KOPT-K1 (cell line): ENCODE measurements around the gene CAPN13.

Experiments used
- H3K27ac ChIP-seq: fragments of 200-600 bp; sonication (generic); 2 replicates; pipeline ENCODE4 v1.5.1; 2016; ENCODE audit warnings: antibody characterized with exemption, mild to moderate bottlenecking, low read depth, low read length; ENCODE audit not compliant: poor library complexity, severe bottlenecking
- H3K36me3 ChIP-seq: fragments of 200-600 bp; sonication (generic); 2 replicates; pipeline ENCODE4 v1.5.1; 2017; ENCODE audit warnings: antibody characterized with exemption, mild to moderate bottlenecking, low read length, moderate library complexity; ENCODE audit not compliant: insufficient read depth
- H3K9me3 ChIP-seq: fragments of 200-600 bp; sonication (generic); 2 replicates; pipeline ENCODE4 v1.5.1; 2017; ENCODE audit warnings: antibody characterized with exemption, low read length, mild to moderate bottlenecking; ENCODE audit not compliant: insufficient read depth, poor library complexity, severe bottlenecking

The CAPN13 gene

DNA sequence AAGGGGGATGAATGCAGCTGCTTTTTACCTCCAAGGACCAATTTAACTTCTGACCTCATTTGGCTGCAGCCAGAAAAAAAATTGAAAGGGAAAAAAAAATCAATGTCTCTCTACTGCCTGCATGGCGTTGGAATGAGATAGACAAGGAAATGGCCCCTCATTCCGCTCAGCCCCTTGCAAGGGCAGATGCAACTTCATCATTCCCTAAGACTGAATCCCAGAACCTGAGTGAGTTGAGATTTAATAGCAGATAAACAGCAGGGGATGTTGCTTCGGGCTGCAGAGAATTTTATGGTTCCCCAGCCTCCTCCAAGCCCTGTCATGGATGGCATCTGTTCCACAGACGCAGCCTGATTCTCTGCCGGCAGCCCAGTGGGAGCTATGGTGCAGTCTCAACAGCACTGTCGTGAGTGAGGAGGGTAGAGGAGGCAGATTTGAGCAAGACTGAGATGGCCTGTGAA, 49.0 kb downstream of the CAPN13 start:
- no peaks in the 10 kb centered on the region for H3K9me3 ChIP-seq
- no peaks in the 10 kb centered on the region for H3K36me3 ChIP-seq

DNA sequence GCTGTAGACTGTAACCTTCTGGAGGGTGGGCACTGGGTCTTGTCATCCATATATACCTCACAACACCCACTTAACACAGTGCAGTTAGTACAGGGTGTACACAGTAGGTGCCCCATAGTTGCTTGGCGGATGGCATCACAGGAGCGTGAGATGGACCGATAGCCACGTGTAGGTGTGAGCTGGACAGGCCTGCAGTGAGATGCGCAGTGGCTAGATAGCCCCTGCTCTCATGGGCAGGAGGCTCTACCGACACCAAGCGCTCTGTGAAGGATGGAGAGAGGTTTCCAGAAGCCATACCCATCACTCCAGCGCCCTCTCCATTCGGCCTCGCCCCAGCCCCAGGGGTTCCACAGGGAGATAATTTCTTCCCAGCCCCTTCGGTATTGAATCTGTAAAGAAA, 49.5 kb downstream of the CAPN13 start:
- Histone ChIP-seq H3K9me3 (no peaks in the 10 kb centered on the region), H3K27ac (no peak overlapping the region), H3K36me3 (no peaks in the 10 kb centered on the region)

More for the DNA sequence above, 49.0 kb downstream of the CAPN13 start:
- H3K27ac ChIP-seq: no peak overlapping the region

DNA sequence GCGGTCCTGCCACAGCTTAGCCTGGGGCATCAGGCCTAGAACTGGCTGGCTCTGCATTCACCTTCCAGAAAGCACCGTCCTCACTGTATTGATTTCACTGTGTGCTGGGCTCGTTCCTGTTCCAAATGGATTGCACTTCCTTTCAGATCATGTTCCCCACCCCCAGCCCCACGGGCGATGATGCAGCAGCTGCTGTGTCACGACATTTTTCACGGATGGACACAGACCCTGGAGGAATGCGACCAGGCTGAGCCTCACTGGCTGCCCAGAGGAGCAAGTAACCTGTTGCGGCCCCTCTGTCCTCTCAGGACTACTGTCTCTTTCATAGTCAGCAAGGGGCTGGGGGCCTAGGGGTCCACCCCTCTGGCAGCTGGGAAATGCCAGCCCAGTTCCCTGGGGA, 50.3 kb downstream of the CAPN13 start:
- Histone ChIP-seq H3K9me3 (no peaks in the 10 kb centered on the region), H3K36me3 (no peaks in the 10 kb centered on the region), H3K27ac (no peak overlapping the region)

DNA sequence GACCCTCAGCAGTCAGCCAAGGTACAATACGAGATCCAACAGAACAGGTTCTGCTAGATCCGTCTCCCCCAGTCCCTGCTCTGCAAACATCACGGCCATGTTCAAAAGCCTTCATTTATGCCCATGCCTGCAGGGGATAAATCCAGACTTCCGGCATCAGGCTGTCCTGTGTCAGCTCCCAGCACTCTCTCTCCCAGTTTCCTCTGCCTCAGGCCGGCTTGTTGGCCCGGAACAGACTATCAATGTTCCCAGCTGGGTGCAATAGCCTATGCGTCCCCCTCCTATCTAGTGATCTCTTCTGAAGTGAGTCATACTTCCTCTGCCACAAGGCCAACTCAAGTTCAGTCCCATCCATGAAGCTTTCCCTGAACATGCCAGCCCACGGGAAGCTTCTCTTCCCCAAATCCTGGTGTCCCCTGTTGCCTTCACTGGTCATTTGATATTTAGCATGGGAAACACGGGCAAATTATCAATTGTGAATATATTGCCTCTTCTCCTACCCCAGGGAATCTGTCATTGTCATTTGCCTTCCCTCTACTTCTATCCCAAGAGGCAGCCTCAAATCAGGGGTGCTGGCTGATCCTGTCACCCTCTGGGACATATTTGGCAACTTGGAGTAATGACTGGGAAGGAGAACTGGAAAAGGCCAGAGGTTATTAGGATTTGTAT, 51.1 kb downstream of the CAPN13 start:
- no peaks in the 10 kb centered on the region for H3K9me3 ChIP-seq
- H3K36me3 ChIP-seq: no peaks in the 10 kb centered on the region
- no peak overlapping the region for H3K27ac ChIP-seq

DNA sequence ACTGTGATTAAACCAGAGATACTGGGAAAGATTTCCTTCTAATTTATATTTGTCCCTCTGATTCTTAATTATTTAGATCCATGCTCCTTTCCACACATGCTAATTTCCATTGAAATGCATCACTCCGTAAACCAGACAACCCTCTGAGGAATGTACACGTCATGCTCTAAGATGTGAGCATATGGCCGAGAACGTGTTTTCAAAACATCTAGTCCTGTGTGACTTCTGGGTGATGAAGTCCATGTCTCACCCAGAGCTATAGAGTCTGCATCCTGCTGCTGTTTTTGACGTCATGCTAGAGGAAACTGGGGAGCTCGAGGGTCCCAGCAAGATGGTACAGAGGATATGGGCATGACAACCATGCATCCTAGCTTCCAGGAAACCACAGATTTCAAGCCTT, 53.6 kb downstream of the CAPN13 start:
- Histone ChIP-seq H3K36me3 (no peaks in the 10 kb centered on the region), H3K27ac (no peak overlapping the region), H3K9me3 (no peaks in the 10 kb centered on the region)

DNA sequence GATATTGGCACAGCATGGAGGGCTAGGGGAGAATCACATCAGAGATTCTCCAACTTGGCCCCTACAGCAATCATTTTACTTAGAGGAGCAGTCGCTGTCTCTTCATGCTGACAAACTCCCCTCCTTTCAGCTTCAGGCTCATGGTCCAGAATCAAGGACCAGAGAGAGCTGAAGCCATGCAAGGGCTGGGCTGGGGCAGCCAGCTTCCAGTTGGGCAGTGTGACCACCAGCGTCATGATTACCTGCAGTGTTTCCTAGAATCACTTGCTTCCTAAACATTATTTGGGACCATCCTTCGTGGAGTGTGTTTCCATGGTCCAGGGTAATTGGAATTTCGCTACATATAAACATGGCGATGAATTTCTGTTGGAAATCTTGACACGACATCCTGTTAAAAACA, 54.4 kb downstream of the CAPN13 start:
- Histone ChIP-seq H3K36me3 (no peaks in the 10 kb centered on the region), H3K9me3 (no peaks in the 10 kb centered on the region)

DNA sequence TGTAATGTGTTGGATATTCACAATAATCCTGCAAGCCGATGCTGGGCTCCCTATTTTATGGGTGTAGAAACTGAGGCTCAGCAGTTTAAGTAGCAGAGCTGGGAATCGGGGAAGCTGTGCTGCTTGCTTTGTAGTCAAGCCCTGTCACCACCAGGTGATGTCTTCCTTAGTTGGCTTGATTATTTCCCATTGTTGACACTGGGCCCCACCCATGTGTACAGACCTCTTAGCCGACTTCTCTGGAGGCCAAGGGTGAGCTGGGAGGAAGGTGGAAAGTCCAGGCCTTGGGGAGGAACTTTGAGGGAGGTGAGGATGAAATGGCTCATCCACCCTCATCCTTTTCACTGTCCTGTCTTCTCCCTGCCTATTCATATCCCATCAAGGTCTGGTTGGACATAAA, 60.0 kb downstream of the CAPN13 start:
- H3K9me3 ChIP-seq: no peaks in the 10 kb centered on the region
- H3K36me3 ChIP-seq: no peaks in the 10 kb centered on the region
- no peak overlapping the region for H3K27ac ChIP-seq

More for the DNA sequence above, 54.4 kb downstream of the CAPN13 start:
- no peak overlapping the region for H3K27ac ChIP-seq

DNA sequence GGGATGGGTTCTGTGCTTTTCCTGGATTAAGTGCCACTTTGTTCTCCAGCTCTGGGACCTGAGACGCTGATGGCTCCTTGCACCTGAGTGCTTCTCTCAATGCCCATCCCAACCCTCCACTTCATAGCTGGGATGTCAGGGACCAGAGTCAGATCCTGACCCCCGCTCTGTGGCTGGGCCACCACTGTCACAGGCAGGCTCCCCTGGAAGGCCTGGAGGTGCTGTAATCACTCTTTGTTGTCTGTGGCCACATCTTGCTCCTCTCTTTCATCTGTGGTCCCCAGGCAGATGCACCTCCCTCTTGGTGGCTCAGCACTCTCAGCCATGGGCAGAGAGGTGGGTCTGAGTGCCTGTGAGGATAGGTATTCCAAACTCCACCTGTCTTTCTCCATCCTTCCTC, 62.4 kb downstream of the CAPN13 start:
- H3K36me3 ChIP-seq: no peaks in the 10 kb centered on the region
- no peak overlapping the region for H3K27ac ChIP-seq
- H3K9me3 ChIP-seq: no peaks in the 10 kb centered on the region

DNA sequence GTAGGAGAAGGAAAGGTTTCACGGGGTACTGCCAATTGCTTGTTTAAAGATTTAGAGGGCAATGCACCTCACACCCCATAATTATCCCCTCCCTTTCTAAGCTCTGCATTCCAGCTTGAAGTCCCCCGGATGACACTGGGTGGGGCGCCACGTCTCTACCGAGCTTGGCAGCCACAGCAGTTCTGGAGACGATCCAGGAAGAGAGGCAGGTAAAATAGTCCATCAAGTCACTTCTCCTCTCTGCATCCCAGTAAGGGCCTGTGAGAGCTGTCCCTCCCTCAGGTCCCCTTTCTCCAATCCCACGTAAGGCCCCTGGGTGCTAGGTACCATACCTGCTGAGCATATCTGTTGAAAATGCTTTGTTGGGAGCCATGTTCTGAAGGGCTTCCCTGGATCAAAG, 65.7 kb downstream of the CAPN13 start:
- H3K36me3 ChIP-seq: no peaks in the 10 kb centered on the region
- H3K9me3 ChIP-seq: no peaks in the 10 kb centered on the region
- no peak overlapping the region for H3K27ac ChIP-seq

DNA sequence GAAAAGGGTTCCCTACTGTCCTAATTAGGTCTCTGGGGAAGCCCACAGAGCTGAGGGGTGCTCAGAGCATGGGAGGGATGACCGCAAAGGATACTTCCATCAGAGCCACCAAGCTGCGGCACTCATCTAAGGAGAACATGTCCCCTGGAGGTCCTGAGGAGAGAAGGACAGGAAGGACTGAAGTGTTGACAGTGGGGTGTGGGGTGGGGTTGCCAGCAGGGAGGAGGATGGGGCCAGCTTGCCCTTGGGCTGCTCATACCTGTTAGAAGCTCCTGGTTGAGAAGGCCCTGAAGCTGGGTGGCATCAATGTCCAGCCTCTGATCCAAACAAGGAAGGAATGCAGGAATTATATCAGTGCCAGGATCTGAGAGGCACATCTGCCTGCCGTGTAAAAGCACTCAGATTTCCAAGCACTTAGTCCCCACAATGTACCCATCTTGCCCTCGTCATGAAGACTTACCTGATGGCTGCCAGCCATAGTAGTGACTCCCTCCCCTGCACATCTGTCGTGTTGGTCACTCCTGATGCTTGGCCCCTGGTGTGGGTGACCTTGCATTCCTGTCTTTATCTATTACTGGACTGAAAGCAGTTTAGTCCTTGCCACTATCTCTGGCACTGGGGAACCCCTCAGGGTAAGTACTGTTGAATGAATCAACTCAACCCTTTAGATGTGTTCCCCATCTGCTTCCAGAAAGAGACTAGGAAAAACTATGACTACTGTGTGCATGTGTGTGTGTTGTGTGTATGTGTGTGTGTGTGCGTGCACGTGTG, 68.9 kb downstream of the CAPN13 start:
- Histone ChIP-seq H3K9me3 (no peaks in the 10 kb centered on the region), H3K36me3 (no peaks in the 10 kb centered on the region), H3K27ac (no peak overlapping the region)

DNA sequence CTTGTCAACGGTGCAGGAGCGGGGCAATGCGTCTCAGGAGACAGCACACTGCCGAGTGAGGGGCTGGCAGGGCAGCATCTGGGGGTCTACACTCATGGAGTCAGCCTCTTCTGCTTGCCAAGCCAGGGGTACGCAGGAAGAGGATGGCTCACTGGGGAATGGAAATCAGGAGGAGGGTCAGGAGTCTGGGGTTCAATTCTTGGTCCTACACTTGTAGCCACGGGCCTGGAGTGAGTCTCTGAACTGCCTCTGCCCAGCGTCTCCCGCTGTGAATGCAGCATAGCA, 70.0 kb downstream of the CAPN13 start:
- Histone ChIP-seq H3K27ac (no peak overlapping the region), H3K36me3 (no peaks in the 10 kb centered on the region), H3K9me3 (no peaks in the 10 kb centered on the region)

DNA sequence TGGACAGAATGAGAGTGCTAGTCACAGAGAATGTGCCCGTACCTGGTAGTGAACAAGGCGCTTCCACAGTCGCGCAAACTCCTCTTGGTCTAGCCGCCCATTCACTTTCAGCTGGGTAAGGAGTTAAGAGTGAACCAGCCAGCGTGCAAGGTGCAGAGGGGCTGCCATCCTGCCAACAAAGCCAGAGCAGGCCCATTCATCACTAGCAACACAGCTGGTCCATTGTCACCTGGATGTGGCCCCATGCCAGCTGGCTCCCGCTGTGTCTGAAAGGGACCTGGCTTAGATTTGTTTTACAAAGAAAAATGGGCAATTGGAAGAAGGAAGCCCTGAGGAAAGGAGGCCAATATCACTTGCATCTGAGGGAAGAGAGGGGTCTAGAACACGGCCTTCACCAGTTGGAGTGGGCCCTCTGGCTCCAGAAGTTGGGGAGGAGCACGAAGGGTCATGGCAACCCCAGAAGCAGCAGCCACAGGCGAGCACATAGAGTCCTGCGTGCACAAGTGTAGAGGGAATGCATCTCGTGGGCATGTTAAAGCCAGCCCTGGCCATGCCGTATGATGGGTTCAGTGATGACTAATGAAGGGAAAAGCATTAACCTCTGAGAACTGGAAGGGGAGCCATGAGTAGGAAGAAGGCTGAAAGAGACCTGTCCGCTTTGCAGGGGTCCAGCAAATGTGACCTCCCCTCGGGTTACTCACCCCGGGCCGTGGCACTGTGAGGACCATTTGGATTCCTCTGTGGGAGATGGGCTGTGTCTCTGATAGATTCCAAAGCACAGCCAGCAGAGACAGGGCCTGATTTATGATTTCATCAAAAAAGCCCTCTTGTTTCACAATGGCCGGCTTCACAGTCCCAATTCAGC, 70.6 kb downstream of the CAPN13 start:
- Histone ChIP-seq H3K36me3 (no peaks in the 10 kb centered on the region), H3K27ac (no peak overlapping the region), H3K9me3 (no peaks in the 10 kb centered on the region)

DNA sequence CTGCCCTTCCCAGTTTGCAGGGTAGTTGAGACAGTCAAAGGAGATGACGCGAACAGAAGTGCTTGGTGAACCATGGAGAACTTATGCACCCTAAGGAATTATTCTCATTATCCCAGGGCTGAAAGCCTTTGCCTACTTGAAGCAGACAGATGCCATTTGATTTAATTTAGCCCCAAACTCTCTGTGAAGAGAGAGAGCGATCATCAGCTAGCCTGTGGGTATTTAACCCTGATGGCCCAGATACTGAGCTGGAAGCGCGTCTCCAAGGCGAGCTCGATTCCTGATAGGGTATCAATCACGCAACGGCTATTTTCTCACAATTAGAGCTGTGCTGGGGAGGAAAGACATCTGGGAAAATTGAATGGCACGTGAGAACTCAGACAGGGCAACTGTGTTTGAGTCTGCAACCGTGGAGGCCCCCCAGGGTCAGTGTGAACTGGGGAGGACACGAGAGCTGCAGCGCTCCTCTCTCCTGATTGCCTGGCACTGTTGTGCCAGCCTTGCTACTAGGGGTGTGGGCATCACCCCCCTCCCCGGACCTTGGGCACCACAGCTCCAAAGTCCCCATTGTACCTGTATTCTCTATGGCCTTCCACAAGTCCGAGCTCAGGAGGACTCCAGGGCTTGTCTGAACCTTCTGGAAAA, 73.2 kb downstream of the CAPN13 start:
- Histone ChIP-seq H3K27ac (no peak overlapping the region), H3K36me3 (no peaks in the 10 kb centered on the region), H3K9me3 (no peaks in the 10 kb centered on the region)

DNA sequence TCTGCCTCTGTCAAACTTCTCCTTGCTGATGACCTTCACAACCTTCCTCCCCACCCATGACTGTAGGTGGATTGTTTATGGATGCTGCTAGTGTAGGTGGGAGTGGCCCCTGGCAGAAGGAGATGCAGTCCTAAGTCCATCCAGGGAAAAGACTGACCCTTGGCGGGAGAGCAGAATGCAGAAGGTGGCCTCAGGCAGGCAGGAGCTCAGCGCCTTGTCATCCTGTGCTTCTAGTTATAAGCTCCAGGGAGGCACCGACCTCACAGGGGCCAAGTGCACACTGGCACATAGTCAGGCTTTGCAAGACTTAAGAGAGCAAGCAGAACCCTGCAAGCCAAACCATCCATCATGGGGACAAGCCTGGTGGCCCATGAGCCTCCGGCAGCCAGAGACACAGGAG, 74.4 kb downstream of the CAPN13 start:
- H3K27ac ChIP-seq: no peak overlapping the region
- H3K9me3 ChIP-seq: no peaks in the 10 kb centered on the region
- H3K36me3 ChIP-seq: no peaks in the 10 kb centered on the region

DNA sequence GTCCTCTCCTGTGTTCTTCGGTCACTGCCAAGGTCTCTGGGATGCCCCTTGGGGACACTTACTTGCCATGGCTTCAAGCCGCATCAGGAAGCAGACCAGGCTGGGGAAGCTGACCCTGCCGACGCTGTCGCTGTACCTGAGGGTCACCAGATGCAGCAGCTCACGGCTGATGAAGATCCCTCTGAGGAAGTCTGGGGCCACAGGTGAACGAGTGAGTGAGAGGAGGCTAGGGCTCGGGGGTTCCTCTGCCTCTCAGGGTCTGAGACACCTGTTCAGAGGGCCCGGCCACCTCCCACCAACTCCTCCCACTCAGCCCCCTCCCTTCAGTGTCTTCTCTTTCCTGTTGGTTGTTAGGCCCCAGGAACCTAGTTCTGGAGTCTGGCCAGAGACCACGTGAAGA, 74.9 kb downstream of the CAPN13 start:
- no peaks in the 10 kb centered on the region for H3K9me3 ChIP-seq
- no peak overlapping the region for H3K27ac ChIP-seq
- no peaks in the 10 kb centered on the region for H3K36me3 ChIP-seq
